ENCODE data around the gene AKIRIN1. TPM values are rescaled to one million over a fixed set of nuclear protein-coding genes. Genes with fewer than 3 reads are reported as not detected.
"Not testable (repeated sequence)": the region's sequence is repeated elsewhere in the genome, so short reads cannot be mapped to it uniquely, and the experiment has no call there.

The AKIRIN1 gene, protein sequence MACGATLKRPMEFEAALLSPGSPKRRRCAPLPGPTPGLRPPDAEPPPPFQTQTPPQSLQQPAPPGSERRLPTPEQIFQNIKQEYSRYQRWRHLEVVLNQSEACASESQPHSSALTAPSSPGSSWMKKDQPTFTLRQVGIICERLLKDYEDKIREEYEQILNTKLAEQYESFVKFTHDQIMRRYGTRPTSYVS
- polyA plus RNA-seq, result 75.8 TPM

DNA sequence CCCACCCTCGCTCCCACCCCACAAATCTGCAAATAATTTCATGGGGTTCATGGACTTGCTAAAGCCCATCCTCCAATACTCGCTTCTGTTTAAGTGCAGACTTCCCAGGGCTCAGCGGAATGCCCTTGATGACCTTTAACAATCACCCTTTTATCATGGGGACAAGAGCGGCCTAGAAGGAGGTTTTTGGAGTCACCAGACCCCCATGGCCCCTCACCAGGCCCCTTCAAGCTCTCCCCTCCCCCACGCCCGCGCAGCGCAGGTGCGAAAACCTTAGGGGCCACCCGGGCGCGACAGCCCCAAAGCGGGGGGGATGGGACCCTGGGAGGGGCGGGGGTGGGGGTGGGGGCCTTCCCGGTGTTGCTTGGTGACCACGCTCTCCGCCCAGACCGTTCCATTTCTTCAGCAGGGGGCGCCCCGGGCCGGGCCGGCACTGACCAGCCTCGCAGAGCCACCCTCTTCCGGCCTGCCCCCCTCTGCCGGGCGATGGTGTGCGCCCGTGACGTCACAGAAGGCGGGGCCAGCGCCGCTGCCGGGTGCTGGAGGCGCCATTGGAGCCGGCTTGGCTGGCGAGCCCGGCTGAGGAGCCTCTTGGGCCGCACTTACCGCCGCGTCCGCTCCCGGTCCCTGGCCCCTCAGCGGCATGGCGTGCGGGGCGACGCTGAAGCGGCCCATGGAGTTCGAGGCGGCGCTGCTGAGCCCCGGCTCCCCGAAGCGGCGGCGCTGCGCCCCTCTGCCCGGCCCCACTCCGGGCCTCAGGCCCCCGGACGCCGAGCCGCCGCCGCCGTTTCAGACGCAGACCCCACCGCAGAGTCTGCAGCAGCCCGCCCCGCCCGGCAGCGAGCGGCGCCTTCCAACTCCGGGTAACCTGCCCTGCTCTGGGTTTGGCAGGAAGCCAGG lies at the start of gene AKIRIN1:
AKIRIN1 (plus strand) TSS at position 539 of the 900 bp plus-strand sequence; CDS start at position 644, 105 bp downstream.
- Mint-ChIP-seq H3K27me3 (no peaks in the 10 kb centered on the region), H3K9me3 (no peaks in the 10 kb centered on the region), H3K4me3 (peak within 1 kb of the TSS; percentile 83 to 95 (median 89)), H3K27ac (peak within 1 kb of the TSS; percentile 88 to 94 (median 89)), H3K4me1 (peaks cover 24 to 29% (median 27%) of the 10 kb centered on the region in 3 donors), H3K36me3 (peaks cover 3% of the 10 kb centered on the region)

DNA sequence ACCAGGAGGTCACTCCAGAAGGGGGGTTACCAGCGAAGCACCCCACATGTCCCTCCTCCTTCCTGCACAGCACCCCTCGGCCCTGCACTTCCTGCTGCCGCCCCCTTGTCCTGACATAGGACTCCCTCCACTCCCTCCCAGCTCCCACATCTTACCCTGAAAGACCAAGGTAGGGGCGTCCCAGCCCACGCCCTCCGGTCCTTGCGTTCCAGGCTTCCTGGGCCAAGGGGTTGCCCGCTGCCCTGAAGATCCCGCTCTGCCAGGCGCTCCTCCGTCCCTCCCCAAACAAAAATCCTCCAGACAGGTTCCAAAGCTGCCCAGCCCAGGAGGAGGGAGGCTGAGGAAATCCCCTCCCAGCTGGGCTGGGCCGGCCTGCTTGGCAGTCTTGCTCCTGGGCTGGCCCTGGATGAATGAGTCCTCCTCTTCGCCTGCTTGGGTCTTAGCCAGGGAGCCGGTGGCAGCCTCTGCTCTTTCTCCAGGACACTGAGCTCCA lies 49.5 kb upstream of the AKIRIN1 start, which contains the start of gene RHBDL2:
RHBDL2 (minus strand) TSS at position 304 of the 493 bp plus-strand sequence. CDS start 22,618 bp downstream, outside the sequence.
- Mint-ChIP-seq H3K4me3 (no peak within 1 kb of the TSS), H3K27ac (no peak within 1 kb of the TSS), H3K4me1 (peaks cover 0 to 2% (median 0%) of the 10 kb centered on the region in 3 donors), H3K36me3 (peaks cover 1% of the 10 kb centered on the region), H3K27me3 (peaks cover 8% of the 10 kb centered on the region), H3K9me3 (no peaks in the 10 kb centered on the region)

DNA sequence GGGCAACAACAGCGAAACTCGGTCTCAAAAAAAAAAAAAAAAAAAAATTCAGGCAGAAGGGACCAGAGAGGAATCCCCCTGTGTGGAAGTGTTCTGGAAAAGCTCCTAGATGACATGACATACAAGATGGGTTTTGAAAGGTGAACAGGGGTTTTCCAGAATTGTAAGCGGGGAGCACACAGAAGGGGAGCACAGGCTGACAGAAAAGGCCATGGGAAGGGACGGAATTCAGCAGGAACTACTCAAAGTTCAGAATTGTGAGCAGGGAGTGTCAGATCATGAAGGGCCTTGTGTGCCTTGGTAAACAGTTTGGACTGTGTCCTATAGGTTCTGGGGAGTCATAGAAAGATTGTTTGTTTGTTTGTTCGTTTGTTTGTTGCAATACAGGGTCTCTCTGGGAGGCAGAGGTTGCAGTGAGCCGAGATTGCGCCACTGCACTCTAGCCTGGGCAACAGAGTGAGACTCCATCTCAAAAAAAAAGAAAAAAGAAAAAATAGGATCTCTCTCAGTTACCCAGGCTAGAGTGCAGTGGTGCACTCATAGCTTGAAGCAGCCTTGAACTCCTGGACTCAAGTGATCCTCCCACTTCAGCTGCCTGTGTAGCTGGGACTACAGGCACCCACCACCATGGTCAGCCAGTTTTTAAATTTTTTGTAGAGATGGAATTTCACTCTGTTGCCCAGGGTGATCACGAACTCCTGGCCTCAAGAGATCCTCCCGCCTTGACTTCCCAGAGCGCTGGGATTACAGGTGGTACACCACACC lies 48.2 kb upstream of the AKIRIN1 start:
- H3K4me3 Mint-ChIP-seq, result no peak overlapping the region
- H3K27ac Mint-ChIP-seq, result no peak overlapping the region
- H3K4me1 Mint-ChIP-seq, result peaks cover 0 to 2% (median 0%) of the 10 kb centered on the region in 3 donors
- peaks cover 8% of the 10 kb centered on the region for H3K27me3 Mint-ChIP-seq
- peaks cover 1% of the 10 kb centered on the region for H3K36me3 Mint-ChIP-seq
- H3K9me3 Mint-ChIP-seq, result peaks cover 0 to 2% (median 0%) of the 10 kb centered on the region in 3 donors

DNA sequence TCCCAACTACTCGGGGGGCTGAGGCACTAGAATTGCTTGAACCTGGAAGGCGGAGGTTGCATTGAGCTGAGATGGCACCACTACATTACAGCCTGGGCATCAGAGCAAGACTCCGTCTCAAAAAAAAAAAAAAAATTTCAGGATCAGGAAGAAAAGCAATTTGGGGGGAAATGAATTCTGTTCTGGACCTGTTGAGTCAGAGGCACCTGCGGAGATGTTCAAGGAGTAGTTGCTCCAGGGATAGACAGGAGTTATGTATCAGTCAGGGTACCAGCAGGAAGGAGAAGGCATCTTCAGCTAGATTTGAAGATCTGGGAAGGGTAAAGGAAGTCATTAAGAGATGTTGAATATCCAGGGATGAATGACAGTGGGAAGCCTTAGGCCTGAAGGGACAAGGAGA lies 46.5 kb upstream of the AKIRIN1 start:
- peaks cover 1% of the 10 kb centered on the region for H3K36me3 Mint-ChIP-seq
- peaks cover 0 to 5% (median 0%) of the 10 kb centered on the region in 3 donors for H3K9me3 Mint-ChIP-seq
- peak overlapping the region in 1 of 3 donors; percentile 0 for H3K27ac Mint-ChIP-seq
- H3K27me3 Mint-ChIP-seq, result peaks cover 8% of the 10 kb centered on the region
- peaks cover 0 to 2% (median 0%) of the 10 kb centered on the region in 3 donors for H3K4me1 Mint-ChIP-seq
- H3K4me3 Mint-ChIP-seq, result no peak overlapping the region

DNA sequence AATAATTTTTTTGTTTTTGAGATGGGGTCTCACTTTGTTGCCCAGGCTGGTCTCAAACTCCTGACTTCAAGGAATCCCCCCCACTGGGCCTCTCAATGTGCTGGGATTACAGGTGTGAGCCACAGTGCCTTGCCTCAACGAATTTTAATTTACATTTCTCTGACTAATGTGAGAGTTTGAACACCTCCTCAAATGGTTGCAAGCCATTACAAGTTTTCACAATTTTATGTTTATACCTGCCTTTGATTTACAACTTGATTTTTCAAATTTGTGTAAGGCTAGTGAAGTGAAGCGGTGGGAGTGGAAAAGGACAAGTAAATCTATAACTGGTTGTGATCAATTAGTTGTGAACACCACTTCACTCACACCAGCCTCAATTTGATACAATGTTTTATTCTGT lies 40.5 kb upstream of the AKIRIN1 start:
- Mint-ChIP-seq H3K4me1 (peaks cover 0 to 3% (median 0%) of the 10 kb centered on the region in 3 donors), H3K4me3 (no peak overlapping the region), H3K9me3 (peaks cover 0 to 5% (median 0%) of the 10 kb centered on the region in 3 donors), H3K27ac (no peak overlapping the region), H3K36me3 (no peaks in the 10 kb centered on the region), H3K27me3 (peaks cover 2% of the 10 kb centered on the region)

DNA sequence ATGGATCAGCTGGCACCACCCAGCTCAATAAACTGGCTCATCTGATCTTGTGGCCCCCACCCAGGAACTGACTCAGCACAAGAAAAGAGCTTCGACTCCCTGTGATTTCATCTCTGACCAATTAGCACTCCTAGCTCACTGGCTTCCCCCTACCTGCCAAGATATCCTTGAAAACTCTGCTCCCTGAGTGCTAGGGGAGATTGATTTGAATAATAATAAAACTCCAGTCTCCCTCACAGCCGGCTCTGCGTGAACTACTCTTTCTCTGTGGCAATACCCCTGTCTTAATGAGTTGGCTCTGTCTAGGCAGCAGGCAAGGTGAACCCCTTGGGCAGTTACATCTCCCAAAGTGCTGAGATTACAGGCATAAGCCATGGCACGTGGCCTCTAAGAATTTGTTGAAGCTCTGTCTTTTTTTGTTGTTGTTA lies 37.6 kb upstream of the AKIRIN1 start:
- H3K36me3 Mint-ChIP-seq, result no peaks in the 10 kb centered on the region
- peaks cover 0 to 3% (median 0%) of the 10 kb centered on the region in 3 donors for H3K4me1 Mint-ChIP-seq
- no peak overlapping the region for H3K4me3 Mint-ChIP-seq
- no peak overlapping the region for H3K27ac Mint-ChIP-seq
- peaks cover 0 to 3% (median 0%) of the 10 kb centered on the region in 3 donors for H3K9me3 Mint-ChIP-seq
- H3K27me3 Mint-ChIP-seq, result peaks cover 2% of the 10 kb centered on the region

DNA sequence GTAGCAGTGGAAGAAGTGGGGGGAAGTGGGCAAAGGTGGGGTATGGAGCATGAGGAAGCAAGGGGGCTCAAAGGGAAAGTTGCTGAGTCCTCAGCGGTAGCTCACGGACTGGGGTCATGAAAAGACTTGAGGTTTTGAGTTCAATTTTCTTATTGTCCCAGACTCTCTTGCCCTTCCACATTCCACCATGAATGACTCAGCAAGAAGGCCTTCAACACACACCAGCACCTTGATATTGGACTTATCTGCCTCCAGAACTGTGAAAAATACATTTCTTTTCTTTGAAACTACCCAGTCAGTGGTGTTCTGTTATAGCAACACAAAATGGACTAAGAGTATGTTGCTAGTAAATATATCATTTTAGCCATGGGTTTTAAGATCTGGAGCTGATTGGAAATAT lies 32.1 kb upstream of the AKIRIN1 start:
- H3K36me3 Mint-ChIP-seq, result no peaks in the 10 kb centered on the region
- H3K27me3 Mint-ChIP-seq, result peaks cover 2% of the 10 kb centered on the region
- no peak overlapping the region for H3K27ac Mint-ChIP-seq
- no peaks in the 10 kb centered on the region for H3K9me3 Mint-ChIP-seq
- no peak overlapping the region for H3K4me3 Mint-ChIP-seq
- no peaks in the 10 kb centered on the region for H3K4me1 Mint-ChIP-seq

DNA sequence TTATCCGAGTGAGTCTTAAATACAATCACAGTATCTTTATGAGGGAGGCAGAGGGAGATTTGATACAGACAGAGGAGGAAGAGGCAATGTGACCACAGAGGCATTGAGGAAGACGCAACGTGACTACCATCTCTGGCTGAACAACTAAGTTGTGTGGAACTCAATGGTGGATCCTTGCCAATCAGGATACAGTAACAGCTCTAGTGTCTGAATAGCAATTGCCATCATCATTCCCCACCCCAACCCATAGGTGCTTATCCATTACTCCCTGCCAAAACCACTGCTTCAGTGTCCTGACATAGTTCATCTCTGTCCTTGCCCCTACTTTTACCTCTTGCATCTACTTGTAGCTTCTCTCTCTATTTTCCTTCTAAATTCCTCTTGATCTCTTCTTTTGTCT lies 29.0 kb upstream of the AKIRIN1 start:
- Mint-ChIP-seq H3K4me3 (no peak overlapping the region), H3K27ac (no peak overlapping the region), H3K27me3 (peaks cover 2% of the 10 kb centered on the region), H3K36me3 (peaks cover 1% of the 10 kb centered on the region), H3K4me1 (no peaks in the 10 kb centered on the region), H3K9me3 (no peaks in the 10 kb centered on the region)

DNA sequence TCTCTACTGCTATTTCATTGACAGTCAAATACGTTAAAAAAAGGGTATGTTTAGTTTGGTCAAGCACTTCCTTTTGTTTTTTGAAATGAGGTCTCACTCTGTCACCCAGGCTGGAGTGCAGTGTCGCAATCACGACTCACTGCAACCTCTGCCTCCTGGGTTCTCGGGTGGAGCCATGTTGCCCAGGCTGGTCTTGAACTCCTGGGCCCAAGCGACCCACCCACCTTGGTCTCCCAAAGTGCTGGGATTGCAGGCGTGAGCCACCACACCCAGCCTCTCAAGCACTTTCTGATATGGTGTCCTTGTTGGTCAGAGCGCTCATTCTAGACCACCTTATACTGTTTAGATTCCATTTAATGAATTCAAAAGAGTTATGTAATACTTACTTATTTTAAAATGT lies 28.5 kb upstream of the AKIRIN1 start:
- Mint-ChIP-seq H3K9me3 (no peaks in the 10 kb centered on the region), H3K36me3 (peaks cover 1% of the 10 kb centered on the region), H3K27me3 (peaks cover 2% of the 10 kb centered on the region), H3K4me3 (no peak overlapping the region), H3K4me1 (no peaks in the 10 kb centered on the region), H3K27ac (no peak overlapping the region)

DNA sequence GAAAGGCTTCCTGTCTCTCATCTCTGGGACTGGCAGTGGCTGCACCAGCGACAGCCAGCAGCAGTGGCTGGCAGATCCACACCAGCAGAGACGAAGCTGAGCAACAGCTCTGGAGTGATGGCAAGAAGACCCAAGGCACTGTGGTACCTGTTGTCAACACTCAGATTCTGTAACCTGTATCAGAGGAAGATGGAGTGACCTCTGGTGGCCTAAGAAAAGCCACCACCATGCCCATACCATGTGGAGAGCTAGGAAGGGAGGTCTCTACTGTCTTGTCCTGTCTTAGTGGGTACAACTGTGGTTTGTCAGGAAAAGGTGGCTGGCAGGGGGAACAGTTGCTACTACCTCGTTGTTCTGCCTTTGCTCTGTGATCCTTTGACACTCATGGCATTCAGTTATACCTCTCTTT lies 26.9 kb upstream of the AKIRIN1 start:
- Mint-ChIP-seq H3K4me1 (no peaks in the 10 kb centered on the region), H3K4me3 (no peak overlapping the region), H3K36me3 (peaks cover 1% of the 10 kb centered on the region), H3K27ac (no peak overlapping the region), H3K9me3 (no peaks in the 10 kb centered on the region), H3K27me3 (peaks cover 2% of the 10 kb centered on the region)

DNA sequence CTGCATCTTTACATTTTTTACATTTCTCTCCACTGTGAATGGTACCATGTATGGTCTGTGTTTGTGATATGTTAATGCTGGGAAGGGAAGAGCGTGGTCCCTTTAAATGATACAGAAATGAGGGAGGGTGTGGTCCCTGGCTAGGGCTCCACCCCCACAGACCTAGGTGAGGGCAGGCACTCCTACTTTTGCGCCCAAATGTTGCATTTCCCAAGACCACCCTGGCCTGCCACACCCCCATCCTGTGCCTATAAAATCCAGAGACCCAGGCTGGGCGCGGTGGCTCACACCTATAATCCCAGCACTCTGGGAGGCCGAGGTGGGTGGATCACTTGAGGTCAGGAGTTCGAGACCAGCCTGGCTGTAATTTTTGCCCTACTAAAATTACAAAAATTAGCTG lies 17.9 kb upstream of the AKIRIN1 start:
- H3K4me1 Mint-ChIP-seq, H3K4me3 Mint-ChIP-seq, H3K27me3 Mint-ChIP-seq, H3K36me3 Mint-ChIP-seq, H3K27ac Mint-ChIP-seq, H3K9me3 Mint-ChIP-seq: not testable (repeated sequence)

DNA sequence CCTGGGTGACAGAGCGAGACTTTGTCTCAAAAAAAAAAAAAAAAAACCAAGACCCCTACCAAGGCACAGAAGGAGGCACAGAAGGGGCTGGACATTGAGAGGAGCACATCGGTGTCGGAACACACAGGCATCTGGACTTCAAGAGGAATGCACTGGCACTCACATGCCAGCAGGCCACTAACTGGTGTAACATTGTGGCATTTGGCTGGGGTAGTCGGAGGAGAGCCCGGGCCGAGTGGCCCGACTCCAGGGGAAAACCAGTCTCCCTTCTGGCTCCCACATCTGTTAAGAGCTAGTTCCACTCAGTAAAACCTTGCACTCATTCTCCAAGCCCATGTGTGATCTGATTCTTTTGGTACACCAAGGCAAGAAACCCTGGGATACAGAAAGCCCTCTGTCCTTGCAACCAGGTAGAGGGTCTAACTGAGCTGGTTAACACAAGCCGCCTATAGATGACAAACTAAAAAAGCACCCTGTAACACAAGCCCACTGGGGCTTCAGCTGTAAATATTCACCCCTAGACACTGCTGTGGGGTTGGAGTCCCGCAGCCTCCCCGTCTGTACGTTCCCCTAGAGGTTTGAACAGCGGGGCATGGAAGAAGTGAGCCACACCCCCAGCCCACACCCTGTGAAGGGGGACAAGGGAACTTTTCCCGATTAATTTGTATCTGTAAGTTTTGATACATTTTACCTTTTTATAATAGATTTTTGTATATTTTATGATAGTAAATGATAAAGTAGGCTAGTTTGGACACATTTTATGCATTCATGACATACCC lies 17.2 kb upstream of the AKIRIN1 start:
- Mint-ChIP-seq H3K27ac (no peak overlapping the region), H3K4me3 (no peak overlapping the region), H3K4me1 (peaks cover 0 to 3% (median 0%) of the 10 kb centered on the region in 3 donors), H3K9me3 (peaks cover 0 to 2% (median 2%) of the 10 kb centered on the region in 3 donors), H3K36me3 (no peaks in the 10 kb centered on the region), H3K27me3 (no peaks in the 10 kb centered on the region)

DNA sequence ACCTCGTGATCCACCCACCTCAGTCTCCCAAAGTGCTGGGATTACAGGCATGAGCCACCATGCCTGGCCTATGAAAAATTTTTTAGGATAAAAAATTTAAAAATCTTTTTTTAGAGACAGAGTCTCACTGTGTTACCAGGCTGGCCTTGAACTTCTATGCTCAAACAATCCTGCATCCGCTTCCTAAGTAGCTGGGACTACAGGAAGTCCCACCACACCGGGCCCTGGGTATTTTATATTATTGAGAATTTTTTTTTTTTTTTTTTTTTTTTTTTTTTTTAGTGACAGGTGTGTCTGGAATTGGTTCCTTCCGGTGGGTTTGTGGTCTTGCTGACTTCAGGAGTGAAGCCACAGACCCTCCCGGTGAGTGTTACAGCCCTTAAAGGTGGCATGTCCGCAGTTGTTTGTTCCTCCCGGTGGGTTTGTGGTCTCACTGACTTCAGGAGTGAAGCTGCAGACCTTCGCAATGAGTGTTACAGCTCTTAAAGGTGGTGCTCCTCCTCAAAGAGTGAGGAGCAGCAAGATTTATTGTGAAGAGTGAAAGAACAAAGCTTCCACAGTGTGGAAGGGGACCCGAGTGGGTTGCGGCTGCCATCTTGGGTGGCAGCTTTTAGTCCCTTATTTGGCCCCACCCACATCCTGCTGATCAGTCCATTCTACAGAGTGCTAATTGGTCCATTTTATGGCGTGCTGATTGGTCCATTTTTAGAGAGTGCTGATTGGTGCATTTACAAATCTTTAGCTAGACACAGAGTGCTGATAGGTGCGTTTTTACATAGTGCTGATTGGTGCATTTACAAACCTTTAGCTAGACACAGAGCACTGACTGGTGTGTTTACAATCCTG lies 13.5 kb upstream of the AKIRIN1 start:
- not testable (repeated sequence) for H3K4me1 Mint-ChIP-seq, H3K27me3 Mint-ChIP-seq, H3K4me3 Mint-ChIP-seq, H3K9me3 Mint-ChIP-seq, H3K27ac Mint-ChIP-seq, H3K36me3 Mint-ChIP-seq

DNA sequence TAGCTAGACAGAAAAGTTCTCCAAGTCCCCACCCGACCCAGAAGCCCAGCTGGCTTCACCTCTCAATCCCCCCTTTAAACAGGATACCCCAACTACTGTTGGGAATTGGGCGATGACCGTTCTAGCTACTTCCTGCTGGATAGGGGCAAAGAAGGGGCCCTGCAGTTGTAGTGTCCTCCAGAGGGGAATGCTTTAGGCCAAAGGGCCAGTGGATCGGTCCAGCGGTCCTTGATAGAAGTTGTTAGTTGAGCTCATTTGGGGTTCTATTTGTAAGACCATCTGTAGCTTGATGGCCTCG lies 12.9 kb upstream of the AKIRIN1 start:
- not testable (repeated sequence) for H3K4me3 Mint-ChIP-seq

More for the DNA sequence above, 12.9 kb upstream of the AKIRIN1 start:
- not testable (repeated sequence) for H3K36me3 Mint-ChIP-seq, H3K4me1 Mint-ChIP-seq, H3K9me3 Mint-ChIP-seq, H3K27me3 Mint-ChIP-seq, H3K27ac Mint-ChIP-seq
